GM12891 (cell line): ENCODE results near the gene TMEM245.

Source experiments
- POLR2A ChIP-seq: IDR thresholded peaks from 2 replicates; pipeline ENCODE4 v1.6.1; 2011; ENCODE audit warnings: low read depth, low read length, control low read depth
- POLR2AphosphoS5 ChIP-seq: IDR thresholded peaks from 2 replicates; pipeline ENCODE4 v1.6.1; 2011; ENCODE audit warnings: low read depth, low read length, control low read depth

DNA sequence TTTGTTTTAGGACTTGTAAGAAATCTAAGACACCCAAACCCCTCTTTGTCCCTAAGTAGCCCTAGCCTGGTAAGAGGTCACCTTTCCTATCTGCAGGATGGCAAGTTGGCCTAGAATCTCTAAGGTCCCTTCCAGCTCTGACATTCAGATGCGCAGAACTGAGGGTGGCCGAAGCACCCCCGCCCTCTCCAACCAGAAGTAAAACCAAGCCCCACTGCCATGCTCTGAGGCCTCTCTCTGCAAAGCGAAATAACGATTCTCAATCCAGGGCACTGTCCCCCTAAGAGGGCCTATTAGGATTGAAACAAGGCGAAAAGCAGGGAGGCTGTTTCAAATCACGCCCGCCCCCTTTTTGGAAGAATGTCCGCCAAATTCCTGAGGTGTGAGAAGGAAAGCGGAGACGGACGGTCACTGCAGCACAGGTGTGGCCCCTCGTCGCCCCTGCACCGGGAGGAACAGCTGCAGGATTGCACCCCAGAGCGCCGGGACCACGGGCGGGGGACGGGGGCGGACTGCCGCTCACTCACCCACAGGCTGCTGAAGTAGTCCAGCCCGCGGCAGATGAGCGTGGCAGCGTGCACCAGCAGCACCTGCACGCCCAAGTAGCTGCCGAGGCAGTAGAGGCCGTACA is 824 bp downstream of the TMEM245 start:
- TF ChIP-seq POLR2A: no peak
- TF ChIP-seq POLR2AphosphoS5: no peak
